ENCODE measurements around the gene GUCY2D. TPM values are rescaled to one million over a fixed set of nuclear protein-coding genes. Genes with fewer than 3 reads are reported as not detected.

The GUCY2D gene
- total RNA-seq, 4 donors from 2014 or later = 0.14 TPM; not detected in 3

GRCh38 chr17:8044819-8045810 lies 42.7 kb downstream of the GUCY2D start:
- in situ Hi-C loops (cut with MboI; ENCODE audit: low pct_ligation_motif_present in 1 of 4, low pct_unique_long_range_greater_than_20kb in 1 of 4, low sequenced_read_pairs in 3 of 4) (loop anchor here in 1 of 4 donors (5.0 kb wide), 1 partner anchor 133 kb away; no protein-coding TSS in a partner anchor), intact Hi-C loops (cut with DNase I; ENCODE audit: low total_unique reads) (no loop called here)
- H3K4me1 ChIP-seq = no peaks in the 10 kb centered on the region
- no peak overlapping the region for H3K27ac ChIP-seq
- H3K36me3 ChIP-seq = no peaks in the 10 kb centered on the region
- no peak for TF ChIP-seq EP300 (IDR thresholded peaks at IDR 0.05; ENCODE audit: low read depth)
- no peak overlapping the region for H3K4me3 ChIP-seq
- WGBS, 2 donors (ENCODE audit: low coverage in 1 of 2) = 84% methylated on average over 22 of the region's 24 CpGs; no CpG with 5 or more reads in 1 of the 2 donors
- DNase-seq = no peak
- H3K9me3 ChIP-seq = no peaks in the 10 kb centered on the region
- H3K27me3 ChIP-seq = peaks cover 8% of the 10 kb centered on the region

DNA sequence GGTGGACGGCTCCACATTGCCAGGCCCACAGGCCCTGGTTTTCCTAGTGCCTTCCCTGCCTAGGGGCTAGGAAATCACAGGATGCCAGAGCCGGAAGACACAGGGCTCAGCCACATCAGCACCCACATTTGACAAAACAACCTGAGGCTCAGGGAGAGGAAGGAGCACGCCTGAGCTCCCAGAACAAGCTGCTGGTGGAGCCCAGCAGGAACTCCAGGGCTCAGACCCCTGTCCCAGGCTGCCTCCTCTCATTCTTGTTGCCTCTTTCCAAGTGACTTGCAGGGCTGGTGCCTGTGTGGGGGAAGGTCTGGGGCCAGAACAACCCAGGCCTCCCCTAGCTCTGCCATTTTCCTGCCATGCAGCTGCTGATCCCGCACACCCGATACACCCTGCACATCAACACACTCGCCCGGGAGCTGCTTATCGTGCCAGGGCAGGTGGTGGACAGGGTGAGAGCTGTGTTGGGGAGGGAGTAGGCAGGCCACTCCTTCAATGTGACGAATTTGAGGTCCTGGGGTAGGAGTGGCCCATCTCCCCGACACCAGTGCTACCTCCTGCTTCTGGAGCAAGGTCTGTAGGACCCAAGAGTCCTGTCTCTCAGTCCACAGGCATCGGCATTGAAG lies 44.0 kb downstream of the GUCY2D start:
- no peaks in the 10 kb centered on the region for H3K36me3 ChIP-seq
- no peak overlapping the region for H3K27ac ChIP-seq
- intact Hi-C loops (cut with DNase I; ENCODE audit: low total_unique reads) (no loop called here), in situ Hi-C loops (cut with MboI; ENCODE audit: low pct_ligation_motif_present in 1 of 4, low pct_unique_long_range_greater_than_20kb in 1 of 4, low sequenced_read_pairs in 3 of 4) (no loop called here)
- H3K4me3 ChIP-seq = no peak overlapping the region
- H3K4me1 ChIP-seq = no peaks in the 10 kb centered on the region
- DNase-seq = no peak
- TF ChIP-seq POLR2A (IDR thresholded peaks at IDR 0.05) = no peak
- TF ChIP-seq, protein P1, sequence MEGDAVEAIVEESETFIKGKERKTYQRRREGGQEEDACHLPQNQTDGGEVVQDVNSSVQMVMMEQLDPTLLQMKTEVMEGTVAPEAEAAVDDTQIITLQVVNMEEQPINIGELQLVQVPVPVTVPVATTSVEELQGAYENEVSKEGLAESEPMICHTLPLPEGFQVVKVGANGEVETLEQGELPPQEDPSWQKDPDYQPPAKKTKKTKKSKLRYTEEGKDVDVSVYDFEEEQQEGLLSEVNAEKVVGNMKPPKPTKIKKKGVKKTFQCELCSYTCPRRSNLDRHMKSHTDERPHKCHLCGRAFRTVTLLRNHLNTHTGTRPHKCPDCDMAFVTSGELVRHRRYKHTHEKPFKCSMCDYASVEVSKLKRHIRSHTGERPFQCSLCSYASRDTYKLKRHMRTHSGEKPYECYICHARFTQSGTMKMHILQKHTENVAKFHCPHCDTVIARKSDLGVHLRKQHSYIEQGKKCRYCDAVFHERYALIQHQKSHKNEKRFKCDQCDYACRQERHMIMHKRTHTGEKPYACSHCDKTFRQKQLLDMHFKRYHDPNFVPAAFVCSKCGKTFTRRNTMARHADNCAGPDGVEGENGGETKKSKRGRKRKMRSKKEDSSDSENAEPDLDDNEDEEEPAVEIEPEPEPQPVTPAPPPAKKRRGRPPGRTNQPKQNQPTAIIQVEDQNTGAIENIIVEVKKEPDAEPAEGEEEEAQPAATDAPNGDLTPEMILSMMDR (IDR thresholded peaks at IDR 0.05) = no peak
- TF ChIP-seq EP300 (IDR thresholded peaks at IDR 0.05; ENCODE audit: low read depth) = no peak
- no peak for TF ChIP-seq POLR2AphosphoS5 (IDR thresholded peaks at IDR 0.05)
- H3K9me3 ChIP-seq = no peaks in the 10 kb centered on the region
- WGBS, 2 donors (ENCODE audit: low coverage in 1 of 2) = 86% methylated on average over 11 of the region's 11 CpGs; no CpG with 5 or more reads in 1 of the 2 donors
- H3K27me3 ChIP-seq = peaks cover 6% of the 10 kb centered on the region

DNA sequence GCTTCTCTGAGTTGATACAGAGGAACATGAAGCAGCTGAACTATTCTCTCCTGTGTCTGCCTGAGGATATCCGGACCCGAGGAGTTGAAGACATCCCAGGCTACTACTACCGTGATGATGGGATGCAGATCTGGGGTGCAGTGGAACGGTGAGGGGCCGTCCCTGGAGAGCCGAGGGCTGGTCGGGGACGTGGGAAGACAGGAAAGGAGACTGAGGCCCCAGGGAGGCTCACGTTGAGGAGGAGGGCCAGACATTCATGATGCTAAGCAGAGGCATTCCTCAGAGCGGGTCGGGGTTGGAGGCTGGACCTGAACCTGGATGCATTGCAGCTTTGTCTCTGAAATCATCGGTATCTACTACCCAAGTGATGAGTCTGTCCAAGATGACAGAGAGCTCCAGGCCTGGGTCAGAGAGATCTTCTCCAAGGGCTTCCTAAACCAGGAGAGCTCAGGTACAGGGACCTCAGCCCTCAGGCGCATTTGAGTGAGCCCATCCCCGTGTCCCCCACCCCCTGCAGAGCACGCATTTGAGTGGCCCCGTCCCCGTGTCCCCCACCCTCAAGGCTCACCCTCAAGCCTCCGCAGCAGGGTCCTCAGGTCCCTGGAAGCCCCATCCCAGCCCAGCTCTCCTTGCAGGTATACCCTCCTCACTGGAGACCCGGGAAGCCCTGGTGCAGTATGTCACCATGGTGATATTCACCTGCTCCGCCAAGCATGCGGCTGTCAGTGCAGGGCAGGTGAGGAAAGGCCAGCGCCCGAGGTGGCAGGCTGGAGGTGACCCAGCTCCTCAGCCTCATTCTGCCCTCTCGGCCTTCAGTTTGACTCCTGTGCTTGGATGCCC lies 44.7 kb downstream of the GUCY2D start:
- H3K27me3 ChIP-seq = peaks cover 6% of the 10 kb centered on the region
- DNase-seq = no peak
- no peaks in the 10 kb centered on the region for H3K4me1 ChIP-seq
- H3K36me3 ChIP-seq = no peaks in the 10 kb centered on the region
- TF ChIP-seq, protein P1 (IDR thresholded peaks at IDR 0.05) = no peak
- TF ChIP-seq EP300 (IDR thresholded peaks at IDR 0.05; ENCODE audit: low read depth) (no peak), POLR2AphosphoS5 (IDR thresholded peaks at IDR 0.05) (no peak), POLR2A (IDR thresholded peaks at IDR 0.05) (no peak)
- H3K9me3 ChIP-seq = no peaks in the 10 kb centered on the region
- H3K27ac ChIP-seq = no peak overlapping the region
- intact Hi-C loops (cut with DNase I; ENCODE audit: low total_unique reads) (no loop called here), in situ Hi-C loops (cut with MboI; ENCODE audit: low pct_ligation_motif_present in 1 of 4, low pct_unique_long_range_greater_than_20kb in 1 of 4, low sequenced_read_pairs in 3 of 4) (no loop called here)
- no peak overlapping the region for H3K4me3 ChIP-seq
- WGBS, 2 donors (ENCODE audit: low coverage in 1 of 2) = 82% methylated on average over 24 of the region's 24 CpGs; no CpG with 5 or more reads in 1 of the 2 donors

DNA sequence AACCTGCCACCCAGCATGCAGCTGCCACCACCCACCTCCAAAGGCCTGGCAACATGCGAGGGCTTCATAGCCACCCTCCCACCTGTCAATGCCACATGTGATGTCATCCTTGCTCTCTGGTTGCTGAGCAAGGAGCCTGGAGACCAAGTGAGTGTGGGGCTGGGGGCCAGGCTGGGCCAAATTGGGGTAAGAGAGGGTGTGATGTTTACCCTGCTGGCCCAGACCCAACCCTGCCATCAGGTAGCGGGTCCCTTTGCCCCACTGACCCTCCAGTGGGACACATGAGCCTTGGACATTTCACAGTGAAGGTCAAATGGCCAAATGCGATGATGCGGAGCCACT lies 45.3 kb downstream of the GUCY2D start:
- no peak overlapping the region for H3K4me3 ChIP-seq
- intact Hi-C loops (cut with DNase I; ENCODE audit: low total_unique reads) = no loop called here
- no peaks in the 10 kb centered on the region for H3K36me3 ChIP-seq
- no peaks in the 10 kb centered on the region for H3K9me3 ChIP-seq
- no peaks in the 10 kb centered on the region for H3K4me1 ChIP-seq
- H3K27me3 ChIP-seq = peaks cover 6% of the 10 kb centered on the region
- no peak overlapping the region for H3K27ac ChIP-seq
- no peak for TF ChIP-seq POLR2A (IDR thresholded peaks at IDR 0.05)
- in situ Hi-C loops (cut with MboI; ENCODE audit: low pct_ligation_motif_present in 1 of 4, low pct_unique_long_range_greater_than_20kb in 1 of 4, low sequenced_read_pairs in 3 of 4) = no loop called here
- no peak for DNase-seq
- WGBS, 2 donors (ENCODE audit: low coverage in 1 of 2) = 93% methylated on average over 3 of the region's 4 CpGs; no CpG with 5 or more reads in 1 of the 2 donors

All from transverse colon (tissue), 4 donors.